GM19372 (cell line): ENCODE results near the gene C19orf85.
A peak's percentile ranks its signal among the peaks of the same experiment; 100 is the strongest.
"Not testable (repeated sequence)": the region's sequence is repeated elsewhere in the genome, so short reads cannot be mapped to it uniquely, and the experiment has no call there.

Experiments
- ATAC-seq: cut with Tn5 transposase; IDR thresholded peaks from one replicate; pipeline ENCODE4 v1.9.1; 2021; ENCODE audit warnings: mild to moderate bottlenecking, low read depth, moderate library complexity; ENCODE audit not compliant: unreplicated experiment

The C19orf85 gene

GRCh38 chr19:55461259-55461973 is 3.1 kb downstream of the C19orf85 start, which contains the start of gene ISOC2:
ISOC2 (minus strand) TSS chr19:55461642; CDS start chr19:55456486, 5,156 bp downstream.
- ATAC-seq: peak; percentile 89

GRCh38 chr19:55460670-55461258 is 3.8 kb downstream of the C19orf85 start:
- no peak for ATAC-seq

GRCh38 chr19:55459950-55460657 is 4.4 kb downstream of the C19orf85 start:
- no peak for ATAC-seq

- ATAC-seq: no peak
Observed at GRCh38 chr19:55459551-55459949, 5.0 kb downstream of the C19orf85 start.

GRCh38 chr19:55457683-55458457 is 6.7 kb downstream of the C19orf85 start:
- ATAC-seq: no peak

- ATAC-seq: no peak
Observed at GRCh38 chr19:55456347-55456746, 8.2 kb downstream of the C19orf85 start.

- no peak for ATAC-seq
Observed at GRCh38 chr19:55455576-55456235, 8.8 kb downstream of the C19orf85 start.

- ATAC-seq: no peak
Observed at GRCh38 chr19:55454787-55455243, 9.7 kb downstream of the C19orf85 start.

GRCh38 chr19:55453511-55454260 is 10.9 kb downstream of the C19orf85 start:
- ATAC-seq: no peak

GRCh38 chr19:55452749-55453346 is 11.7 kb downstream of the C19orf85 start:
- ATAC-seq: no peak

- ATAC-seq: no peak
Observed at GRCh38 chr19:55451965-55452748, 12.4 kb downstream of the C19orf85 start.

GRCh38 chr19:55451163-55451964 is 13.2 kb downstream of the C19orf85 start:
- ATAC-seq: no peak

GRCh38 chr19:55449469-55449868 is 15.1 kb downstream of the C19orf85 start:
- no peak for ATAC-seq

GRCh38 chr19:55448175-55448490 is 16.4 kb downstream of the C19orf85 start:
- not testable (repeated sequence) for ATAC-seq

- no peak for ATAC-seq
Observed at GRCh38 chr19:55447421-55448174, 17.0 kb downstream of the C19orf85 start.

GRCh38 chr19:55446060-55446459 is 18.5 kb downstream of the C19orf85 start:
- ATAC-seq: no peak

- ATAC-seq: no peak
Observed at GRCh38 chr19:55444646-55445045, 19.9 kb downstream of the C19orf85 start.
